SU-DHL-6 (cell line): ENCODE data around the gene CTDSPL.

ENCODE experiments used
- H2AFZ ChIP-seq: fragments of 200-600 bp; sonication (generic); 2 replicates; pipeline ENCODE4 v1.6.1; 2014; ENCODE audit warnings: low read depth, mild to moderate bottlenecking, moderate library complexity, mixed read lengths, antibody characterized with exemption, low read length; ENCODE audit not compliant: severe bottlenecking
- H3F3A ChIP-seq: fragments of 200-600 bp; shearing (Covaris generic); 2 replicates; pipeline ENCODE4 v1.6.0; 2016; ENCODE audit warnings: antibody characterized with exemption, mild to moderate bottlenecking; ENCODE audit not compliant: insufficient read depth
- H3K27ac ChIP-seq: fragments of 200-600 bp; sonication (generic); 2 replicates; pipeline ENCODE4 v1.5.1; 2016; ENCODE audit warnings: low read depth, mild to moderate bottlenecking, low read length, moderate library complexity, mixed read lengths
- H3K27me3 ChIP-seq: fragments of 200-600 bp; sonication (generic), shearing (Covaris generic); 2 replicates; pipeline ENCODE4 v1.6.0; 2014; ENCODE audit warnings: mild to moderate bottlenecking, low read length
- H3K36me3 ChIP-seq: fragments of 200-600 bp; sonication (generic); 2 replicates; pipeline ENCODE4 v1.6.1; 2014; ENCODE audit warnings: mild to moderate bottlenecking, low read length, mixed read lengths
- H3K4me2 ChIP-seq: fragments of 300-600, 200-600 bp; shearing (Covaris generic), sonication (generic); 2 replicates; pipeline ENCODE4 v1.6.0; 2014; ENCODE audit warnings: low read length, low read depth, mild to moderate bottlenecking; ENCODE audit not compliant: poor library complexity, severe bottlenecking
- H3K4me3 ChIP-seq: fragments of 200-600 bp; sonication (generic); 2 replicates; pipeline ENCODE4 v1.5.1; 2014; ENCODE audit warnings: antibody characterized with exemption, low read length, mild to moderate bottlenecking, mixed read lengths; ENCODE audit not compliant: insufficient read depth, poor library complexity, severe bottlenecking
- H3K79me2 ChIP-seq: fragments of 200-600 bp; sonication (generic); 2 replicates; pipeline ENCODE4 v1.6.1; 2014; ENCODE audit warnings: mild to moderate bottlenecking, low read length, moderate library complexity; ENCODE audit not compliant: insufficient read depth
- H3K9ac ChIP-seq: fragments of 200-600 bp; sonication (generic); 2 replicates; pipeline ENCODE4 v1.7.0; 2014; ENCODE audit warnings: mild to moderate bottlenecking, low read length
- H3K9me2 ChIP-seq: fragments of 200-600 bp; sonication (generic); replicated peaks from 2 replicates; pipeline ENCODE4 v1.6.1; 2014; ENCODE audit warnings: low read length; ENCODE audit not compliant: insufficient read depth
- H3K9me3 ChIP-seq: fragments of 200-600 bp; sonication (generic); 2 replicates; pipeline ENCODE4 v1.6.1; 2014; ENCODE audit warnings: low read length, mixed read lengths; ENCODE audit not compliant: insufficient read depth
- H4K20me1 ChIP-seq: fragments of 200-600 bp; sonication (generic); 2 replicates; pipeline ENCODE4 v1.6.1; 2014; ENCODE audit warnings: low read depth, mild to moderate bottlenecking, antibody characterized with exemption, low read length, moderate library complexity, mixed read lengths
- CTCF ChIP-seq: fragments of 200-600 bp; sonication (generic); IDR thresholded peaks from one replicate; pipeline ENCODE4 v1.5.1; 2017; ENCODE audit warnings: antibody characterized with exemption, mild to moderate bottlenecking, low read length, moderate library complexity; ENCODE audit not compliant: insufficient read depth, poor library complexity, severe bottlenecking
- EZH2phosphoT487 ChIP-seq: fragments of 200-600 bp; sonication (generic), shearing (Covaris generic); conservative IDR thresholded peaks from 2 replicates; pipeline ENCODE4 v1.6.1; 2018; ENCODE audit warnings: mild to moderate bottlenecking, antibody characterized with exemption, low read length, moderate library complexity, mixed read lengths

The CTDSPL gene

DNA sequence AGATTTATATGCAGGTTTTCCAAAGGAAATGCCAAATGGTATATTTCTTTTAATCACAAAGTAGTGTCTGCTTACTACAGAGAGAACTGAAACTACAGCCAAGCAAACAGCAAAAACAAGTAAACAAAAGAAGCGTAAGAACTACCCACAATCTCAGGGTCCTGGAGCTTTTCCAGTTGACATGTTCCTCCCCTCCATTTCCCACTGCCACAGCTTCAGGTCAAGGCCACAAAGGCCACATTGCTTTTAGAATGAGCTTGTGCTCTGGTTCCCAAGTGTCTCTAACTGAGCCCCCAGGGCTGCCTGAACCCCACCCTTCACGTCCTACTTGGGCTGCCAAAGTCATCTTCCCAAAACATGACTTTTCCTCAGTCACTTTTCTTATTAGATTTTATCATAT is 24.1 kb downstream of the CTDSPL start:
- no peak overlapping the region for H3K4me3 ChIP-seq
- H3K9me3 ChIP-seq = no peaks in the 10 kb centered on the region
- H3K36me3 ChIP-seq = no peaks in the 10 kb centered on the region
- no peaks in the 10 kb centered on the region for H3K9me2 ChIP-seq
- H3K79me2 ChIP-seq = no peaks in the 10 kb centered on the region
- H3K27me3 ChIP-seq = no peaks in the 10 kb centered on the region
- no peak overlapping the region for H3K9ac ChIP-seq
- H2AFZ ChIP-seq = no peak overlapping the region
- H3F3A ChIP-seq = no peaks in the 10 kb centered on the region
- no peak overlapping the region for H3K4me2 ChIP-seq
- H4K20me1 ChIP-seq = no peaks in the 10 kb centered on the region
- TF ChIP-seq EZH2phosphoT487 (no peak), CTCF (no peak)
- H3K27ac ChIP-seq = no peak overlapping the region

DNA sequence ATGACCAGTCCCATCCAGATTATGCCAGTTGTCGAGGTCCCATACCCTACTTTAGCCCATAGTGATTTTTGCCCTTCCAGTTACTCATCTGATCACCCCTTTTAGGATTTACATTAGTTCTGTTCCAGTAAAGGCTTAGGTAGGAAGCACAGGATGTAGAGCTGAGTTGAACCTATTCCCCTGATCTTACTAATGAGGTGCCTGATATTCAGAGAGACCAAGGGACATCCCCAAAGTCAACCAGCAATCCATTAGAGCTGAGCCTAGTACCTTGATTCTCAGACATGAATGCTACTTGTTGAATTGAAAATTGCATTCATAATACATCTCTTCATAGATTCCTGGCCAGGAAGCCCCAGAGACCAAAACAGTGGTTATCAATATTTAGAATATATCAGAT is 24.7 kb downstream of the CTDSPL start:
- no peak overlapping the region for H3K4me2 ChIP-seq
- H3F3A ChIP-seq = no peaks in the 10 kb centered on the region
- no peak overlapping the region for H2AFZ ChIP-seq
- no peaks in the 10 kb centered on the region for H3K9me3 ChIP-seq
- no peak for TF ChIP-seq EZH2phosphoT487
- no peak for TF ChIP-seq CTCF
- no peak overlapping the region for H3K27ac ChIP-seq
- H4K20me1 ChIP-seq = no peaks in the 10 kb centered on the region
- H3K27me3 ChIP-seq = no peaks in the 10 kb centered on the region
- H3K9ac ChIP-seq = no peak overlapping the region
- no peaks in the 10 kb centered on the region for H3K36me3 ChIP-seq
- no peak overlapping the region for H3K4me3 ChIP-seq
- H3K9me2 ChIP-seq = no peaks in the 10 kb centered on the region
- no peaks in the 10 kb centered on the region for H3K79me2 ChIP-seq

DNA sequence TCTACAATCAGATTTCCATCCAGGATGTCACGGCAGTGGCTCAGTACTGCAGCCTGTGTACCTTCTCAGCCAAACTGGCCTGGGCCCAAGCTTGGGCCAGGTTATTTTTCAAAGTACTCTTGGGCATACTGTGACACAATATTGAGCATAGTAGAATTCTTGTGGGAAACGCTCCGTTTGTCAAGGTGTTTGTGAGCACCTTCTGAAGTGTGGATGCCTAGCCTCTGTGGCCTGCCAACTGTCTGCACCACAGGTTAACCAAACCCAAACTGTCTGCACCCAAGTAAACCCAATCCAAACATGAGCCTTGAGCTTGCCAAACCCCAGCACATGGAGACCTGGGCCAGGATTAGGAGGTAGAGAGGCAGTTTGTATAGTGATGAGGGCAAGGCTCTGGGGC is 25.4 kb downstream of the CTDSPL start:
- Histone ChIP-seq H3K4me2 (no peak overlapping the region), H3K79me2 (no peaks in the 10 kb centered on the region), H3F3A (no peaks in the 10 kb centered on the region), H3K9me3 (no peaks in the 10 kb centered on the region), H3K27ac (no peak overlapping the region), H3K36me3 (no peaks in the 10 kb centered on the region), H3K9me2 (no peaks in the 10 kb centered on the region), H2AFZ (no peak overlapping the region), H3K4me3 (no peak overlapping the region), H3K9ac (no peak overlapping the region), H4K20me1 (no peaks in the 10 kb centered on the region), H3K27me3 (no peaks in the 10 kb centered on the region)
- no peak for TF ChIP-seq EZH2phosphoT487
- TF ChIP-seq CTCF = no peak

- no peak overlapping the region for H3K4me2 ChIP-seq
- no peak overlapping the region for H2AFZ ChIP-seq
- TF ChIP-seq EZH2phosphoT487 (no peak), CTCF (no peak)
- no peaks in the 10 kb centered on the region for H3K36me3 ChIP-seq
- no peak overlapping the region for H3K9ac ChIP-seq
- no peaks in the 10 kb centered on the region for H3K9me3 ChIP-seq
- no peak overlapping the region for H3K27ac ChIP-seq
- H4K20me1 ChIP-seq = no peaks in the 10 kb centered on the region
- H3K4me3 ChIP-seq = no peak overlapping the region
- no peaks in the 10 kb centered on the region for H3F3A ChIP-seq
- no peaks in the 10 kb centered on the region for H3K79me2 ChIP-seq
- H3K9me2 ChIP-seq = no peaks in the 10 kb centered on the region
- H3K27me3 ChIP-seq = no peaks in the 10 kb centered on the region
These were observed 26.1 kb downstream of the CTDSPL start for GRCh38 chr3:37887824-37888223.
